HG02763 (cell line): ENCODE data around the gene SLC38A5.
A peak's percentile ranks its signal among the peaks of the same experiment; 100 is the strongest.

Source experiments
- ATAC-seq: cut with Tn5 transposase; IDR thresholded peaks from one replicate; pipeline ENCODE4 v1.9.1; 2021; ENCODE audit warnings: mild to moderate bottlenecking, moderate library complexity; ENCODE audit not compliant: unreplicated experiment

SLC38A5 gene

GRCh38 chrX:48492293-48492910, 22.3 kb upstream of the SLC38A5 start:
- ATAC-seq, result no peak

- ATAC-seq, result no peak
Measured at GRCh38 chrX:48491809-48492208, 21.7 kb upstream of the SLC38A5 start.

GRCh38 chrX:48490661-48491060, 20.6 kb upstream of the SLC38A5 start:
- ATAC-seq, result no peak

GRCh38 chrX:48489892-48490291, 19.8 kb upstream of the SLC38A5 start:
- no peak for ATAC-seq

- no peak for ATAC-seq
Measured at GRCh38 chrX:48489296-48489695, 19.2 kb upstream of the SLC38A5 start.

- no peak for ATAC-seq
Measured at GRCh38 chrX:48488034-48488433, 18.0 kb upstream of the SLC38A5 start.

- no peak for ATAC-seq
Measured at GRCh38 chrX:48487362-48487798, 17.3 kb upstream of the SLC38A5 start.

GRCh38 chrX:48482526-48482925, 12.5 kb upstream of the SLC38A5 start:
- ATAC-seq, result no peak

GRCh38 chrX:48480583-48480982, 10.5 kb upstream of the SLC38A5 start:
- ATAC-seq, result no peak

GRCh38 chrX:48480142-48480541, 10.1 kb upstream of the SLC38A5 start:
- ATAC-seq, result no peak

- ATAC-seq, result no peak
Measured at GRCh38 chrX:48478806-48479205, 8.7 kb upstream of the SLC38A5 start.

GRCh38 chrX:48477960-48478755, 8.1 kb upstream of the SLC38A5 start:
- ATAC-seq, result no peak

- ATAC-seq, result no peak
Measured at GRCh38 chrX:48476919-48477318, 6.9 kb upstream of the SLC38A5 start.

- ATAC-seq, result peak; percentile 88
Measured at GRCh38 chrX:48475774-48476577, 5.9 kb upstream of the SLC38A5 start, which contains the start of gene FTSJ1. FTSJ1 (plus strand) TSS chrX:48476199; CDS start chrX:48478048, 1,849 bp downstream.

- ATAC-seq, result no peak
Measured at GRCh38 chrX:48475296-48475695, 5.2 kb upstream of the SLC38A5 start.

- no peak for ATAC-seq
Measured at GRCh38 chrX:48474581-48474980, 4.5 kb upstream of the SLC38A5 start.

- no peak for ATAC-seq
Measured at GRCh38 chrX:48474127-48474526, 4.1 kb upstream of the SLC38A5 start.

- ATAC-seq, result no peak
Measured at GRCh38 chrX:48473704-48473990, 3.6 kb upstream of the SLC38A5 start.

GRCh38 chrX:48472851-48473703, 3.0 kb upstream of the SLC38A5 start:
- no peak for ATAC-seq

GRCh38 chrX:48472225-48472624, 2.2 kb upstream of the SLC38A5 start:
- no peak for ATAC-seq

- ATAC-seq, result no peak
Measured at GRCh38 chrX:48471504-48471903, 1.4 kb upstream of the SLC38A5 start.
